GM12864 (cell line): ENCODE measurements around the gene TBC1D2.

Experiments
- DNase-seq: peaks from one replicate; pipeline ENCODE4 v3.0.0-alpha.2; 2011; ENCODE audit warnings: low read depth
- H3K4me3 ChIP-seq: 2 replicates; pipeline ENCODE4 v1.5.1; 2011; ENCODE audit warnings: mild to moderate bottlenecking, low read depth, low read length, control low read depth
- TF ChIP-seq, protein P1 (sequence below): IDR thresholded peaks from 2 replicates; pipeline ENCODE4 v1.5.1; 2011; ENCODE audit warnings: low read depth, mild to moderate bottlenecking, moderate library complexity, low read length, control low read depth, inconsistent platforms; ENCODE audit errors: missing control alignments

TBC1D2 gene

DNA sequence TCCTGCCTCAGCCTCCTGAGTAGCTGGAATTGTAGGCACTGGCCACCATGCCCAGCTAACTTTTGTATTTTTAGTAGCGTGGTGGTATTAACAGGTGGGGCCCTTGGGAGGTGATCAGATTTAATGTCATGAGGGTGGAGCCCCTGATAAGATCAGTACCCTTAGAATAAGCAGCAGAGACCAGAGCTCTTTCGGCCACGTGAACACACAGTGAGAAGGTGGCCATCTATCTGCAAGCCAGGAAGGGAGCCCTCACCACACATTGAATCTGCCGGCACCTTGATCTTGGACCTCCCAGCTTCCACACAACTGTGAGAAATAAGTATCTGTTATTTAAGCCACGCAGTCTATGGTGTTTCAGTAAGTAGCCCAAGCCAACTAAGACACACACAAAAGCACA lies 22.5 kb downstream of the TBC1D2 start:
- TF ChIP-seq, protein P1, sequence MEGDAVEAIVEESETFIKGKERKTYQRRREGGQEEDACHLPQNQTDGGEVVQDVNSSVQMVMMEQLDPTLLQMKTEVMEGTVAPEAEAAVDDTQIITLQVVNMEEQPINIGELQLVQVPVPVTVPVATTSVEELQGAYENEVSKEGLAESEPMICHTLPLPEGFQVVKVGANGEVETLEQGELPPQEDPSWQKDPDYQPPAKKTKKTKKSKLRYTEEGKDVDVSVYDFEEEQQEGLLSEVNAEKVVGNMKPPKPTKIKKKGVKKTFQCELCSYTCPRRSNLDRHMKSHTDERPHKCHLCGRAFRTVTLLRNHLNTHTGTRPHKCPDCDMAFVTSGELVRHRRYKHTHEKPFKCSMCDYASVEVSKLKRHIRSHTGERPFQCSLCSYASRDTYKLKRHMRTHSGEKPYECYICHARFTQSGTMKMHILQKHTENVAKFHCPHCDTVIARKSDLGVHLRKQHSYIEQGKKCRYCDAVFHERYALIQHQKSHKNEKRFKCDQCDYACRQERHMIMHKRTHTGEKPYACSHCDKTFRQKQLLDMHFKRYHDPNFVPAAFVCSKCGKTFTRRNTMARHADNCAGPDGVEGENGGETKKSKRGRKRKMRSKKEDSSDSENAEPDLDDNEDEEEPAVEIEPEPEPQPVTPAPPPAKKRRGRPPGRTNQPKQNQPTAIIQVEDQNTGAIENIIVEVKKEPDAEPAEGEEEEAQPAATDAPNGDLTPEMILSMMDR = no peak
- DNase-seq = no peak
- no peak overlapping the region for H3K4me3 ChIP-seq

DNA sequence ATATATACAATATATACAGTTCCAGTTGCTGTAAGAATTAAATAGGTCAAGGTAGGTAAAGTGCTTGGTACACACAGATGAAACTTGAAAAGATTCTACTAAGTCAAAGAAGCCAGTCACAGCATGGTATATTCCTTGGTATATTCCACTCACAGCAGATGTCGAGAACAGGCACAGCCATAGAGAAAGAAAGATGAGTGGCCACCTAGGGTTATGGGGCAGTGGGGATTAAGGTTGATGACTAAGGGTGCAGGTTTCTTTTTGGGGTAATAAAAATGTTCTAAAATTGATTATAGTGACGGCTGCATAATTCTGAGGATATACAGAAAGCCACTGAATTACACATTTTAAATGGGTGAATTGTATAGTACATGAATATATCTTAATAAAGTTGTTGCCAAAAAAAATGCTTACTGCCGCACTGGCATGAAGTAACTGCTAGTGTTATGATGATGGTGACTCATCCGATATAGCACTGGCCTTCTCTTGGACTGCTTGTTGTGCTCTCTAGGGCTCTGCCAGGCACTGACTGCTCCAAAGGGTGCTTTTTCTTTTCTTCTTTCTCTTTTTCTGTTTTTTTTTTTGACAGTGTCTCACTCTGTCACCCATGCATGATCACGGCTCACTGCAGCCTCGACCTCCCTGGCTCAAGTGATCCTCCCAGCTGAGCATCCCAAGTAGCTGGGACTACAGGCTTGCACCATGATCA lies 23.5 kb downstream of the TBC1D2 start:
- DNase-seq = no peak
- no peak overlapping the region for H3K4me3 ChIP-seq

DNA sequence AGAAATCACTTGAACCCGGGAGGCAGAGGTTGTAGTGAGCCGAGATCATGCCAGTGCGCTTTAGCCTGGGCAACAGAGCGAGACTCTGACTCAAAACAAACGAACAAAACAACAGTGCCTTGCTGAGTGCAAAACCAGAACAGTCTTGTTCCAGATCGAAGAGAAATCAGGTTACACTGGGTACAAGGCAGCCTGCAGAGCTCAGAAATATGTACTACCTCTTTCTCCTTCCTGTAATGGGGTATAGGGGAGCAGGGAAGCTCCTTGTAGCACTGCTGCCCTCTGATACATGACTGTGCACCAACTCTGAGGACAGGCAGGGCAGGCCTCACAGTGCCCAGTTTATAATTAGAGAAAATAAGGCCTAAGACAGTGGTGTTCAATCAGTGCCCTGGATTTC lies 24.7 kb downstream of the TBC1D2 start:
- TF ChIP-seq, protein P1 = no peak
- DNase-seq = no peak
- H3K4me3 ChIP-seq = no peak overlapping the region

More for the DNA sequence above, 23.5 kb downstream of the TBC1D2 start:
- TF ChIP-seq, protein P1 = no peak

DNA sequence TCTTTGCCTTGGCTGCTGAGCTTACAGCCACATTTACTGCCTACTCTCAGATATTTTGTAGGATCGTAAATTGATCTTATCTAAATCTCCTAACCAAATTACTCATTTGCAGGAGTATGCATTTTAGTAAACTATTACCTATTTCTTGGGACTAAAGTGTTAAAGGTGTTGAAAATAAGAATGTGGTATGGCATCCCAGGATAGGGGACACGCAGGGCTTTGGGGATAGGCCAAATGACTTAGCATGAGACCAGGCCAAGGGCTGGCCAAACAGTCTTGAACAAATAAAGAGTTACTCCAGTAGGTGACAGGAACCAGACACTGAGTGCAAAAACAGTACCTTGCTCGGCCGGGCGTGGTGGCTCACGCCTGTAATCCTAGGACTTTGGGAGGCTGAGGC lies 25.1 kb downstream of the TBC1D2 start:
- no peak for DNase-seq
- H3K4me3 ChIP-seq = no peak overlapping the region
- TF ChIP-seq, protein P1 = no peak

DNA sequence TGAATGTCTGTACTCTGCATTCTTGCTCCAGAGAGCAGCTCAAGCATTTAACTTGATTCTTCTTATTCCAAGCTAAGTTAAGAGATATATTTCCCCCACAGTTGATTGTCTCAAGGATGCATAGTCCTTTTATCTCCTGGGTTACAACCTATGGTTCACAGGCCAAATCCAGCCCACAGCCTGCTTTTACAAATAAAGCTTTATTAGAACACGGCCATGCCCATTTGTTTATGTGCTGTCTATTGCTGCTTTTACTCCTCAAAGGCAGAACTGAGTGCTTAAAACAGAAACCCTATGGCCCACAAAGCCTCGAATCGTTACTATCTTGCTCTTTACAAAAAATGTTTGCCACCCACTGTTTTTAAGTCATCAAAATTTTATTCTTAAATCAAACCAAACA lies 25.8 kb downstream of the TBC1D2 start:
- TF ChIP-seq, protein P1 = no peak

DNA sequence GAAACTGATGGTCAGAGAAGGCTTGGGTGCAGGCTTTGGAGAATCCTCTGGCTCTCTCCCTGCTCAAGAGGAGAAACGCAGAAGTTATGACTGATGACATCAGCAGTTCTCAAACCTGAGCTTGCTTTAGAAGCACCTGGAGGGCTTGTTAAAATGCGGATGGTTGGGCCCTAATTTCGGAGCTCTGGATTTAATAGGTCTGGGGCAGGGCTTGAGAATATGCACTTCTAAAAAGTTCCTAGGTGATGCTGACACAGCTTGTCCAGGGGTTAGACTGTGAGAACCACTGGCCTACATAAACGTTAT lies 26.4 kb downstream of the TBC1D2 start:
- DNase-seq = no peak
- TF ChIP-seq, protein P1 = no peak
- H3K4me3 ChIP-seq = no peak overlapping the region

More for the DNA sequence above, 25.8 kb downstream of the TBC1D2 start:
- no peak overlapping the region for H3K4me3 ChIP-seq
- no peak for DNase-seq

DNA sequence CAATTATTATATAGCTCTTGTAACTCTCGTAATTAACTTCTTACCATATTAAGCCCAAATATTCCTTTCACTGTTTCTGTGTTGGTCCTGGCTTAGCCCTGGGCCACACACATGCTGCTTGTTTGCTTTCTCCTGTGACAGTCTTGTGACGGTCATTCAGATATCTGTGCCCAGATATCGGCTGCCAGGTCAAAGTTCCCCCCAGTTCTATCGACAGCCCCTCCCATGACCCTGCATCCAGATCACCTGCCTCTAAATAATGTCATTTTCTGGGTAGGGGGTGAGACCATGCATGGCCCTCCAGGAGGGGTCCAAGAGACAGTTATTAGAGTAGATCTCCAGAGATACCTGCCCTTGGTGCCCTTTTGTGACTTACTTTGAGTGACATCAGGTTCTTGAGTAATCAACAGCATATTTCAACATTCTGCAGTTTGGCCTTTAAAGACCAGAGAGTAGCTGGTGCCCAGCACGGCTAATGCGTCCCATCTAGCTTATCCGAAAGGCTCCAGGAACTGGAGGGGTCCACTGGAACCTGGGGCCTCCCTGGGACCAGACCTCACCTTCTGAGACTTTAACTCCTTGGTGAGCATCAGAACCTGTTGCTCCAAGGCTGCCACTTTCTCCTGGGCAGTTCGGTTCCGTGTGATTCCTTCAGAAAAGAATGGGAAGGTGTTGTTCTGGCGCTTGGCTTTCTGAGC lies 26.9 kb downstream of the TBC1D2 start:
- no peak for DNase-seq
- no peak overlapping the region for H3K4me3 ChIP-seq
- TF ChIP-seq, protein P1 = no peak
